HG03095 (cell line): ENCODE measurements around the gene CAPN11.
A peak's percentile ranks its signal among the peaks of the same experiment; 100 is the strongest.
"Not testable (repeated sequence)": the region's sequence is repeated elsewhere in the genome, so short reads cannot be mapped to it uniquely, and the experiment has no call there.

Source experiments
- ATAC-seq: cut with Tn5 transposase; IDR thresholded peaks from one replicate; pipeline ENCODE4 v1.9.1; 2021; ENCODE audit warnings: moderate library complexity; ENCODE audit not compliant: unreplicated experiment

The CAPN11 gene

DNA sequence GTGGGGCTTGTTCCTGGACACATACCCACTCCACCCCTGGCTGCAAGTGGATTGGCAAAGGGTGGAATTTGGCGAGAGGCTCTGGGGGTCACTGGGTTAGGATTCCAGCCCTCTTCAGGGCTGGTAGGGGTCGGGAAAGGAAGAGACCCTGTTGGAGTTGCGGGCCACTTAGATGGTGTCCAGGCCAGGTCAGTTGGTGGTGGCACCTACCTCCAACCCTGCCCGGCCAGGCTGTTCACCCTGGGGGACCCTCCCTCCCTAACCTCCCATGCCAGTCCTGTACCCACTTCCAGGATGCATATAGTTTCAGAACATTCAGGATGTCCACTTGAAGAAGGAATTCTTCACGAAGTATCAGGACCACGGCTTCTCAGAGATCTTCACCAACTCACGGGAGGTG, 21.0 kb downstream of the CAPN11 start:
- no peak for ATAC-seq

DNA sequence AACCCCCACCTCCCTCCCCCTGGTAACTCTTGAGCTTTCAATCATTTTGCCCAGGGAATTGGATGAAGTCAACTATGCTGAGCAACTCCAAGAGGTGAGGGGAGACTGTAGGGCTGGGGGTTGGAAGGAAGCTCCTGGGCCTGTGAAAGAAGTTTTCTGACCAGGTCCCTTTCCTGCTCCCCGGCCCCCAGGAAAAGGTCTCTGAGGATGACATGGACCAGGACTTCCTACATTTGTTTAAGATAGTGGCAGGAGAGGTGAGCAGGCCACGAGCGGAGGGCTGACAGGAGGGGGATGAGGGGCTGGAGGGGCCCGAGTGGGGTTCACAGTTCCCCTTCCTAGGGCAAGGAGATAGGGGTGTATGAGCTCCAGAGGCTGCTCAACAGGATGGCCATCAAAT, 21.8 kb downstream of the CAPN11 start:
- ATAC-seq = no peak

- ATAC-seq = no peak
Measured at GRCh38 chr6:44180886-44181285, 22.3 kb downstream of the CAPN11 start.

DNA sequence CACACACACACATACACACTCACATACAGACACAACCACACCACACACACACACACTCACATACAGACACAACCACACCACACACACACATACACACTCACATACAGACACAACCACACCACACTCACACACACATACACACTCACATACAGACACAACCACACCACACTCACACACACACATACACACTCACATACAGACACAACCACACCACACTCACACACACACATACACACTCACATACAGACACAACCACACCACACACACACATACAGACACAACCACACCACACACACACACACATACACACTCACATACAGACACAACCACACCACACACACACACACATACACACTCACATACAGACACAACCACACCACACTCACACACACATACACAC, 23.2 kb downstream of the CAPN11 start:
- not testable (repeated sequence) for ATAC-seq

DNA sequence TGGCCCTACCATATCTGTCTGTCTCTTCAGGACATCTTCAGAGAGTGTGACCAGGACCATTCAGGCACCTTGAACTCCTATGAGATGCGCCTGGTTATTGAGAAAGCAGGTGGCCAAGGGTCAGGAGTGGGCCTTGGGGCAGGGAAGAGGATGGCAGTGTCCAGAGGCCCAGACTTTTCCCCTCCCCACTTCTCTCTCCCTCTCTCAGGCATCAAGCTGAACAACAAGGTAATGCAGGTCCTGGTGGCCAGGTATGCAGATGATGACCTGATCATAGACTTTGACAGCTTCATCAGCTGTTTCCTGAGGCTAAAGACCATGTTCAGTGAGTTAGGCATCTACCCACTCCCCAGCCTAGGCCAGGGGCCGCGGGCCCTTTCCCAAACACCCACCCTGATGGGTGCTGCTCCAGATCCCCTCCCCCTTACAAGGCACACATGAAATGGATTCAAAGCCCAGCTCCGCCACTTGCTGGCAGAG, 24.3 kb downstream of the CAPN11 start:
- ATAC-seq = no peak

DNA sequence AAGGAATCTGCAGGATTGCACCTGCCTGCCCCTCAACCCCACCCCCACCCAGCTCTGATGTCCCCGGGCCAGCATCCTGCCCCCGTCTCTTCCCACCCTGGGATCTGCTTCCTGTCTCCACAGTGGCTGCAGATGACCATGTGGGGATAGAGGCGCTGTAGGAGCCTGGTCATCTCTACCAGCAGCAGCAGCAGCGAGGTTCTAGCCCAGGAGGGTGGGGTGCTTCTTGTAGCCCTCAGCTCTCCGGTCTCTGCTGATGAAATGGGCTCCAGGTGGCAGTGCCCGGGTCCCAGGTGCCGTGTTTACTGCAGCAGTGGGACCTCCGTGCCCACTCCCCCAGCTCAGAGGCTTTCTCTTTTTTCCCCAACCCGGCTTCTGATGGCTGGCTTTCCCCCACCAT, 25.2 kb downstream of the CAPN11 start:
- ATAC-seq = no peak

DNA sequence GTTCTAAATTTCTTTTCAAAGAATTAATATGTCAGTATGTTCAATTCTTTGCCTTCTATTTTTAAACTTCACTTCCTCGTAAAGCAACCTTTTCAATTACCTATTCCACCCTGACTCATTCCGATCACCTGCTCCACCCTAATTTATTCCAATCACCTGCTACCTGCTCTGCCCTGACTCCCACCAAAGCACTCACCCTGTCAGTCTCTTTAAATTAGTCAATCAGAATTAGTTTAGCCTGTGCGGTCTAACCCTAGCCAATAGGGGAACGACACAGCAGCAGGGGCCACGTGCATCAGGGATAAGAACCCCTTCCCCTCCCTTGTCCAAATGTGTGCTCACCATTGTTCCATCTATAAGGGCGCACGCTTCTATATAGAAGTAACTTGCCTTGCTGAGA, 26.7 kb downstream of the CAPN11 start:
- not testable (repeated sequence) for ATAC-seq

GRCh38 chr6:44185953-44186634, 27.5 kb downstream of the CAPN11 start:
- ATAC-seq = no peak

GRCh38 chr6:44186635-44187025, 28.0 kb downstream of the CAPN11 start:
- ATAC-seq = no peak

GRCh38 chr6:44188819-44189218, 30.2 kb downstream of the CAPN11 start:
- ATAC-seq = no peak

GRCh38 chr6:44189257-44189656, 30.6 kb downstream of the CAPN11 start:
- no peak for ATAC-seq

- ATAC-seq = peak; percentile 80
Measured at GRCh38 chr6:44190715-44191114, 32.1 kb downstream of the CAPN11 start.

- ATAC-seq = no peak
Measured at GRCh38 chr6:44192428-44193041, 33.9 kb downstream of the CAPN11 start.

DNA sequence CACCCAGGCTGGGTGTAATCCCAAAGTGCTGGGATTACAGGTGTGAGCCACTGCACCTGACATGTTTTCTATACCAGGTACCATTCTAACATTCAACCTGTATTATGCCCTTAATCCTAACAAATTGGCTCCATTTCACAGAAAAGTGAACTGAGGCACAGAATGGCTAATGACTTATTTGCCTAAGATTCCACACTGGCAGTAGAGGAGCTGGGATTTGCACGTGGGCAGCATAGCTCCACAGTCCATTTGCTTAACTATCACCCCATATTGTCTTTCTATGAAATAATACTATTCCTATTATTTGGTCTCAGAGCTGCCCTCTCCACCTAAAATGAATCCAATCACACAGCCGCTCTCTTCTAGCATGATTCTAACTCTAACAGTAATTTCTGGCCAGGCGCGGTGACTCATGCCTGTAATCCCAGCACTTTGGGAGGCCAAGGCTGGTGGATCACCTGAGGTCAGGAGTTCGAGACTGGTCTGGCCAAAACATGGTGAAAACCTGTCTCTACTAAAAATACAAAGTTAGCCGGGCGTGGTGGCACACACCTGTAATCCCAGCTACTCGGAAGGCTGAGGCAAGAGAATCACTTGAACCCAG, 34.8 kb downstream of the CAPN11 start:
- ATAC-seq = no peak

- no peak for ATAC-seq
Measured at GRCh38 chr6:44194326-44194725, 35.7 kb downstream of the CAPN11 start.

- not testable (repeated sequence) for ATAC-seq
Measured at GRCh38 chr6:44196351-44196750, 37.7 kb downstream of the CAPN11 start.

DNA sequence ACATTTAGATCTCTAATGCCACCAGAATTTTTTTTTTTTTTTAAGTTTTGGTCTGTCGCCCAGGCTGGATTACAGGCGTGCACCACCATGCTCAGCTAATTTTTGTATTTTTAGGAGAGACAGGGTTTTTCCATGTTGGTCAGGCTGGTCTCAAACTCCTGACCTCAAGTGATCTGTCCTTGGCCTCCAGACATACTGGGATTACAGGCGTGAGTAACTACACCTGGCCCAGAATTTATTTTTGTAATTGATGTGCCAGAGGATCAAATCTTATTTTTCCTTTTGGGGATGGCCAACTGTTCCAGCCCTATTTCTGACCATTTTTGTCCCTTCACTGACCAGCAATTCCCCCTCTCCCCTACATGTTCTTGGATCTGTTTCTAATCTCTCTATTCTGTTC, 40.1 kb downstream of the CAPN11 start:
- ATAC-seq = no peak

- ATAC-seq = no peak
Measured at GRCh38 chr6:44199883-44200282, 41.3 kb downstream of the CAPN11 start.

DNA sequence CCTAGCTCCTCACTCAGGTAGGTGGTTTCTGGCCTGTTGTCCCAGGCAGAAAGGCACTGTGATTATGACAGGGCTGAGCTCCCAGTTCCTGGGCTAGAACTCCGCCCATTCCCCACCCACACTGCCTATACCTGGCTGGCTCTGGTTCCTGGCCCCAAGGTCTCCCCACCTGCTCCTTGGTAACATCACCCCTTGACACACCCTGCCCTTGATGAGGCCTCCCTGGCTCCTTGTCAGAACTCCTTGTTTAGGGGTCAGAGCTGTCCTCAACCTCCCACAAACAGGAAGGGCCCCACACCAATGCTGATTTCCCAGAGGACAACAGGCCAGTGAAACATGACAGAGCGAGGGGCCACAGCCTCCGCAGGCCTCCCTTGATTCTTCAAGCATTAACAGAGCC, 42.6 kb downstream of the CAPN11 start:
- no peak for ATAC-seq

GRCh38 chr6:44201638-44202303, 43.2 kb downstream of the CAPN11 start:
- no peak for ATAC-seq

- ATAC-seq = no peak
Measured at GRCh38 chr6:44202332-44202971, 43.8 kb downstream of the CAPN11 start.
